WTC11 (cell line): ENCODE results near the gene FKBP11. TPM values are rescaled to one million over a fixed set of nuclear protein-coding genes. Genes with fewer than 3 reads are reported as not detected.
A peak's percentile ranks its signal among the peaks of the same experiment; 100 is the strongest.

ENCODE experiments used
- ATAC-seq: fragments of 200-7000 bp; cut with Tn5 transposase; 2 replicates; pipeline ENCODE4 v1.10.0; 2021; ENCODE audit warnings: mild to moderate bottlenecking, moderate library complexity
- CTCF ChIA-PET: fragments of 300-600 bp; sonication (Branson Sonifier 250); formaldehyde crosslinking; loops from one replicate; lab custom pipeline; 2021; ENCODE audit warnings: antibody characterized with exemption; lab: Charles Lee
- POLR2A ChIA-PET: fragments of 350-600 bp; sonication (Branson Sonifier 250); formaldehyde crosslinking; loops from one replicate; lab custom pipeline; 2021; ENCODE audit warnings: antibody characterized with exemption; lab: Charles Lee
- DNase-seq: peaks from one replicate; pipeline ENCODE4 v3.0.0; 2021; ENCODE audit warnings: low spot score
- H3K27ac Mint-ChIP-seq: 2 replicates; pipeline ENCODE4 v1.8.0; 2021; ENCODE audit warnings: mixed read lengths
- H3K27me3 Mint-ChIP-seq: 2 replicates; pipeline ENCODE4 v1.8.0; 2021; ENCODE audit warnings: low read depth, mild to moderate bottlenecking, moderate library complexity, mixed read lengths
- H3K36me3 Mint-ChIP-seq: 2 replicates; pipeline ENCODE4 v1.8.0; 2021; ENCODE audit warnings: mixed read lengths
- H3K4me1 Mint-ChIP-seq: 2 replicates; pipeline ENCODE4 v1.8.0; 2022; ENCODE audit warnings: mixed read lengths
- H3K4me3 Mint-ChIP-seq: 2 replicates; pipeline ENCODE4 v1.8.0; 2021; ENCODE audit warnings: mild to moderate bottlenecking, moderate library complexity, mixed read lengths
- H3K9me3 Mint-ChIP-seq: 2 replicates; pipeline ENCODE4 v1.8.0; 2021; ENCODE audit warnings: mixed read lengths
- CREM ChIP-seq: sonication (generic); formaldehyde crosslinking; IDR thresholded peaks from 2 replicates; pipeline ENCODE4 v1.8.1; 2022; ENCODE audit warnings: mild to moderate bottlenecking, missing genetic modification reagents, moderate library complexity
- ETV6 ChIP-seq: sonication (generic); formaldehyde crosslinking; IDR thresholded peaks from 2 replicates; pipeline ENCODE4 v1.8.1; 2022; ENCODE audit warnings: mild to moderate bottlenecking, missing genetic modification reagents
- IRF2 ChIP-seq: sonication (generic); formaldehyde crosslinking; IDR thresholded peaks from 2 replicates; pipeline ENCODE4 v1.8.0; 2022; ENCODE audit warnings: low read depth, missing genetic modification reagents, borderline replicate concordance
- MYBL2 ChIP-seq: sonication (generic); formaldehyde crosslinking; IDR thresholded peaks from 2 replicates; pipeline ENCODE4 v1.8.1; 2023; ENCODE audit warnings: mild to moderate bottlenecking, moderate library complexity, missing genetic modification reagents
- RELA ChIP-seq: sonication (generic); formaldehyde crosslinking; IDR thresholded peaks from 2 replicates; pipeline ENCODE4 v1.8.1; 2022; ENCODE audit warnings: missing genetic modification reagents, mild to moderate bottlenecking, borderline replicate concordance
- RORB ChIP-seq: fragments of 250-450 bp; sonication (Bioruptor Pico); IDR thresholded peaks from 2 replicates; pipeline ENCODE4 v1.9.0; 2021; ENCODE audit warnings: mild to moderate bottlenecking
- TEAD1 ChIP-seq: sonication (generic); formaldehyde crosslinking; IDR thresholded peaks from 2 replicates; pipeline ENCODE4 v1.8.0; 2022; ENCODE audit warnings: mild to moderate bottlenecking, missing genetic modification reagents
- ZBTB21 ChIP-seq: sonication (generic); formaldehyde crosslinking; IDR thresholded peaks from 2 replicates; pipeline ENCODE4 v1.8.1; 2023; ENCODE audit warnings: mild to moderate bottlenecking, missing genetic modification reagents, borderline replicate concordance
- ZNF219 ChIP-seq: sonication (generic); formaldehyde crosslinking; IDR thresholded peaks from 2 replicates; pipeline ENCODE4 v1.8.0; 2023; ENCODE audit warnings: missing genetic modification reagents, mild to moderate bottlenecking, borderline replicate concordance
- ZNF232 ChIP-seq: sonication (generic); formaldehyde crosslinking; IDR thresholded peaks from 2 replicates; pipeline ENCODE4 v1.8.0; 2022; ENCODE audit warnings: mild to moderate bottlenecking, missing genetic modification reagents
- total RNA-seq: library from RNA; stranded (reverse); gene quantifications from 3 replicates; pipeline ENCODE4 v1.2.3, GENCODE V29; 2021
- TF ChIP-seq, protein P1 (sequence below): sonication (generic); formaldehyde crosslinking; IDR thresholded peaks from 2 replicates; pipeline ENCODE4 v1.8.0; 2022; ENCODE audit warnings: mild to moderate bottlenecking, missing genetic modification reagents
- TF ChIP-seq, protein P2 (sequence below): sonication (generic); formaldehyde crosslinking; IDR thresholded peaks from 2 replicates; pipeline ENCODE4 v1.8.1; 2022; ENCODE audit warnings: mild to moderate bottlenecking, missing genetic modification reagents, moderate library complexity, borderline replicate concordance
- TF ChIP-seq, protein P3 (sequence below): fragments of 250-450 bp; sonication (Bioruptor Pico); IDR thresholded peaks from 2 replicates; pipeline ENCODE4 v1.9.0; 2021; ENCODE audit warnings: mild to moderate bottlenecking
- TF ChIP-seq, protein P4 (sequence below): fragments of 200-600 bp; IDR thresholded peaks from 2 replicates; pipeline ENCODE4 v1.8.0; 2022; ENCODE audit warnings: antibody characterized with exemption
- TF ChIP-seq, protein P5 (sequence below): sonication (generic); formaldehyde crosslinking; IDR thresholded peaks from 2 replicates; pipeline ENCODE4 v1.8.1; 2023; ENCODE audit warnings: mild to moderate bottlenecking, missing genetic modification reagents, moderate library complexity
- TF ChIP-seq, protein P6 (sequence below): sonication (generic); formaldehyde crosslinking; IDR thresholded peaks from 2 replicates; pipeline ENCODE4 v1.8.1; 2022; ENCODE audit warnings: missing genetic modification reagents, borderline replicate concordance
- TF ChIP-seq, protein P7 (sequence below): sonication (generic); formaldehyde crosslinking; IDR thresholded peaks from 2 replicates; pipeline ENCODE4 v1.8.0; 2022; ENCODE audit warnings: mild to moderate bottlenecking, missing genetic modification reagents
- TF ChIP-seq, protein P8 (sequence below): sonication (generic); formaldehyde crosslinking; IDR thresholded peaks from 2 replicates; pipeline ENCODE4 v1.8.0; 2022; ENCODE audit warnings: mild to moderate bottlenecking, missing genetic modification reagents
- TF ChIP-seq, protein P9 (sequence below): sonication (generic); formaldehyde crosslinking; IDR thresholded peaks from 2 replicates; pipeline ENCODE4 v1.8.1; 2023; ENCODE audit warnings: mild to moderate bottlenecking, missing genetic modification reagents

FKBP11 gene
- total RNA-seq, 1 experiment from 2014 or later, result 64.5 TPM

DNA sequence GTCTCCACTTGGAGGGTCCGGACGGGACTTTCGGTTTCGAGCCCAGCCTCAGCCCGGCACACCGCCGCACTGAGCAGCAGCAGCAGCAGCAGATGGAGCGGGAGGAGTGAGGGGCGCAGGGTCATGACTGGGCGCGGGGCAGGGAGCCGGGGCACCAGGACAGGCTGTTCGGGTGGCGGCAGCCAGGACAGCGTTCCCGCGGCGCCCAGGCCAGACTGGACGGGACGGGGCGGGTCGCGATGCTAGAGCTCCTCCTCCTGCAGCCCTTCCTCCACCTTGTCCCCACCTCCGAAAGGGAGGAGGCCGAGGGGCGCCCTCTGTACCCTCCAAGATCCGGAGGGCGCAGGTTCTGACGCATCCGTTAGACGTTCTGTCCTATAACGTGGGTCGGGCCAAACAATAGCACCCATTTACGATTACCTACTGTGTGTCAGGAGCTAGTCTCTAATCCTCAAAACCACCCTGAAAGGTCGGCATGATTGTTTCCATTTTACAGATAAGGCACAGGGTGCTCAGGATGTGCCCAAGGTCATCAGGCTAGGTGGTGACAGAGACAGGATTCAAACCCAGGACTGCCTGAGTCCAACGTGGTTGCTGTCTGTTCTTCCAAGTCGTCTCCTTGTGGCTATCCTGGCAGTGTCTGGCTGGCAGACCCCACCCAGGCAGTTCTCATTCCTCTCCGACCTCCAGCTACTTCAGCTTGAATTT lies at the start of gene FKBP11 (continued):
- TF ChIP-seq ZNF219 (CRISPR knock-in tag), result 0 out of 2 replicates have a peak, but pooled peaks have one; percentile 48
- peak; percentile 48; the same call in 1 of the 2 replicates for TF ChIP-seq ETV6 (CRISPR knock-in tag)
- TF ChIP-seq, protein P1, sequence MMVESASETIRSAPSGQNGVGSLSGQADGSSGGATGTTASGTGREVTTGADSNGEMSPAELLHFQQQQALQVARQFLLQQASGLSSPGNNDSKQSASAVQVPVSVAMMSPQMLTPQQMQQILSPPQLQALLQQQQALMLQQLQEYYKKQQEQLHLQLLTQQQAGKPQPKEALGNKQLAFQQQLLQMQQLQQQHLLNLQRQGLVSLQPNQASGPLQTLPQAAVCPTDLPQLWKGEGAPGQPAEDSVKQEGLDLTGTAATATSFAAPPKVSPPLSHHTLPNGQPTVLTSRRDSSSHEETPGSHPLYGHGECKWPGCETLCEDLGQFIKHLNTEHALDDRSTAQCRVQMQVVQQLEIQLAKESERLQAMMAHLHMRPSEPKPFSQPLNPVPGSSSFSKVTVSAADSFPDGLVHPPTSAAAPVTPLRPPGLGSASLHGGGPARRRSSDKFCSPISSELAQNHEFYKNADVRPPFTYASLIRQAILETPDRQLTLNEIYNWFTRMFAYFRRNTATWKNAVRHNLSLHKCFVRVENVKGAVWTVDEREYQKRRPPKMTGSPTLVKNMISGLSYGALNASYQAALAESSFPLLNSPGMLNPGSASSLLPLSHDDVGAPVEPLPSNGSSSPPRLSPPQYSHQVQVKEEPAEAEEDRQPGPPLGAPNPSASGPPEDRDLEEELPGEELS (CRISPR knock-in tag), result peak; percentile 31; the same call in 1 of the 2 replicates
- TF ChIP-seq, protein P2, sequence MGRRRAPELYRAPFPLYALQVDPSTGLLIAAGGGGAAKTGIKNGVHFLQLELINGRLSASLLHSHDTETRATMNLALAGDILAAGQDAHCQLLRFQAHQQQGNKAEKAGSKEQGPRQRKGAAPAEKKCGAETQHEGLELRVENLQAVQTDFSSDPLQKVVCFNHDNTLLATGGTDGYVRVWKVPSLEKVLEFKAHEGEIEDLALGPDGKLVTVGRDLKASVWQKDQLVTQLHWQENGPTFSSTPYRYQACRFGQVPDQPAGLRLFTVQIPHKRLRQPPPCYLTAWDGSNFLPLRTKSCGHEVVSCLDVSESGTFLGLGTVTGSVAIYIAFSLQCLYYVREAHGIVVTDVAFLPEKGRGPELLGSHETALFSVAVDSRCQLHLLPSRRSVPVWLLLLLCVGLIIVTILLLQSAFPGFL (CRISPR knock-in tag), result no peak
- TF ChIP-seq, all 79 proteins: peak for 14

DNA sequence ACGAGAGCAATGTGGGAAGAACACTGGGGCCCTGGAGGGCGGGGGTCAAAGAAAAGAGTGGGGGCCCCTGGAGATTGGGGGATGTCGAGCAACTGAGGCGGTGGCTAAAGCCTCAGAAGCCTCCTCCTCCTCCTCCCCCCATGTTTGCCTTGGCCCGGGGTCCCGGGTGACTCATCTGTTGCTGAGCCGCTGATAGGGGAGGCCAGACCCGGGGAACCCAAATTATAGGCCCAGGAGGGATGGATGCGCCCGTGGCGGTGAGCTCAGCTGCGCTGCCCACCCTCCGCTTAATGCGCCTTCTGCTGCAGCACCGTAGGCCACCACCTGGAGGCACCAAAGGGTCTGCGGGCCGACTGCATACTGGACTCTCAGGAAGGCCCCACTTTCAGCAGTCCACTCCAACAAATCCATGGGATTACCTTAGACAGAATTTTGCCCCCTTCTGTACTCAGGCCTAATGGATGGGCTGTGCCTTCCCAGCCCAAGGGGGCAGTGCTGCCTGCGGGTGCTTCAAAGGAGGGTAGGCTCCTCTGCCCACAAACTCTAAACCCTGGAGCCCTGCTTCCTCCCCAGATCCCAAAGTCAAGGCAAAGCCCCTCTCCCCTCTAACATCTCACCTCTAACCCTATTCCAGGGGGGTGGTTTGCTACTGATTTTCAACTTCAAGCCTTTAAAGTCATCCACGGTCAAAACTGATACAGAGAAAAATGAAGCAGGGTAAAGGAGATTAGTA lies 48.8 kb upstream of the FKBP11 start:
- CTCF ChIA-PET, result interaction anchor here (0.6 to 11.0 kb wide), 18 partner anchors 7 to 368 kb away, joined by 3 to 164 read pairs (median 5); partner anchors contain the start of genes ARF3, DDN, DDX23 and FKBP11
- Mint-ChIP-seq H3K27me3 (peaks cover 100% of the 10 kb centered on the region), H3K27ac (no peak overlapping the region), H3K9me3 (no peaks in the 10 kb centered on the region), H3K36me3 (no peaks in the 10 kb centered on the region), H3K4me3 (no peak overlapping the region), H3K4me1 (peaks cover 33% of the 10 kb centered on the region)
- DNase-seq (peak; percentile 82), ATAC-seq (peak; percentile 58)
- POLR2A ChIA-PET, result interaction anchor here (1.0 kb wide), 1 partner anchor 17 kb away, joined by 4 read pairs; the partner anchor contains the start of gene ARF3
- TF ChIP-seq ZNF232 (CRISPR knock-in tag) (no peak), IRF2 (no peak), RORB (CRISPR knock-in tag) (no peak)
- TF ChIP-seq, protein P3, sequence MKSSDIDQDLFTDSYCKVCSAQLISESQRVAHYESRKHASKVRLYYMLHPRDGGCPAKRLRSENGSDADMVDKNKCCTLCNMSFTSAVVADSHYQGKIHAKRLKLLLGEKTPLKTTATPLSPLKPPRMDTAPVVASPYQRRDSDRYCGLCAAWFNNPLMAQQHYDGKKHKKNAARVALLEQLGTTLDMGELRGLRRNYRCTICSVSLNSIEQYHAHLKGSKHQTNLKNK (CRISPR knock-in tag), result no peak
- TF ChIP-seq, protein P4, sequence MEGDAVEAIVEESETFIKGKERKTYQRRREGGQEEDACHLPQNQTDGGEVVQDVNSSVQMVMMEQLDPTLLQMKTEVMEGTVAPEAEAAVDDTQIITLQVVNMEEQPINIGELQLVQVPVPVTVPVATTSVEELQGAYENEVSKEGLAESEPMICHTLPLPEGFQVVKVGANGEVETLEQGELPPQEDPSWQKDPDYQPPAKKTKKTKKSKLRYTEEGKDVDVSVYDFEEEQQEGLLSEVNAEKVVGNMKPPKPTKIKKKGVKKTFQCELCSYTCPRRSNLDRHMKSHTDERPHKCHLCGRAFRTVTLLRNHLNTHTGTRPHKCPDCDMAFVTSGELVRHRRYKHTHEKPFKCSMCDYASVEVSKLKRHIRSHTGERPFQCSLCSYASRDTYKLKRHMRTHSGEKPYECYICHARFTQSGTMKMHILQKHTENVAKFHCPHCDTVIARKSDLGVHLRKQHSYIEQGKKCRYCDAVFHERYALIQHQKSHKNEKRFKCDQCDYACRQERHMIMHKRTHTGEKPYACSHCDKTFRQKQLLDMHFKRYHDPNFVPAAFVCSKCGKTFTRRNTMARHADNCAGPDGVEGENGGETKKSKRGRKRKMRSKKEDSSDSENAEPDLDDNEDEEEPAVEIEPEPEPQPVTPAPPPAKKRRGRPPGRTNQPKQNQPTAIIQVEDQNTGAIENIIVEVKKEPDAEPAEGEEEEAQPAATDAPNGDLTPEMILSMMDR, result peak; percentile 68
- TF ChIP-seq, protein P5, sequence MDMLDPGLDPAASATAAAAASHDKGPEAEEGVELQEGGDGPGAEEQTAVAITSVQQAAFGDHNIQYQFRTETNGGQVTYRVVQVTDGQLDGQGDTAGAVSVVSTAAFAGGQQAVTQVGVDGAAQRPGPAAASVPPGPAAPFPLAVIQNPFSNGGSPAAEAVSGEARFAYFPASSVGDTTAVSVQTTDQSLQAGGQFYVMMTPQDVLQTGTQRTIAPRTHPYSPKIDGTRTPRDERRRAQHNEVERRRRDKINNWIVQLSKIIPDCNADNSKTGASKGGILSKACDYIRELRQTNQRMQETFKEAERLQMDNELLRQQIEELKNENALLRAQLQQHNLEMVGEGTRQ (CRISPR knock-in tag), result no peak
- TF ChIP-seq, protein P6, sequence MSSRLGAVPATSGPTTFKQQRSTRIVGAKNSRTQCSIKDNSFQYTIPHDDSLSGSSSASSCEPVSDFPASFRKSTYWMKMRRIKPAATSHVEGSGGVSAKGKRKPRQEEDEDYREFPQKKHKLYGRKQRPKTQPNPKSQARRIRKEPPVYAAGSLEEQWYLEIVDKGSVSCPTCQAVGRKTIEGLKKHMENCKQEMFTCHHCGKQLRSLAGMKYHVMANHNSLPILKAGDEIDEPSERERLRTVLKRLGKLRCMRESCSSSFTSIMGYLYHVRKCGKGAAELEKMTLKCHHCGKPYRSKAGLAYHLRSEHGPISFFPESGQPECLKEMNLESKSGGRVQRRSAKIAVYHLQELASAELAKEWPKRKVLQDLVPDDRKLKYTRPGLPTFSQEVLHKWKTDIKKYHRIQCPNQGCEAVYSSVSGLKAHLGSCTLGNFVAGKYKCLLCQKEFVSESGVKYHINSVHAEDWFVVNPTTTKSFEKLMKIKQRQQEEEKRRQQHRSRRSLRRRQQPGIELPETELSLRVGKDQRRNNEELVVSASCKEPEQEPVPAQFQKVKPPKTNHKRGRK (CRISPR knock-in tag), result no peak

DNA sequence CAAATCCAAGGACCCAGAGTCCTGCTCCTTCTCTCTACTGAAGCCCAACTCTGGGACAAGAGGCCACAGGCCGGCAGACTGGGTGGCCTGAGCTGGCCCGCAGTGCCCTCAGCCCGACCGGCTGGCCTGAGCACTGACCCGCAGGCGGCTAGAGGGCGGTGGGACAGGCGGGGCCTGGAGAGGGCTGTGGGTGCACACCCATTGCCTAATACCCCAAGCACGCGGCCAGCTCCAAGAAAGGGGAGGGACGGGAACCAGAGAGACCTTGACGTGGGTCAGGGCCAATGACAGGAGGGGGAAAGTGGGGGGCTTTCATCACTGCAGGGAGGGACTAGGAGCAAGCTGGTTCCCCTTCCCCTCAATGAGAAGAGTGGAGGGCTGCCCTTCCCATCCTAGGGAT lies 48.2 kb upstream of the FKBP11 start:
- no peaks in the 10 kb centered on the region for H3K36me3 Mint-ChIP-seq
- H3K27ac Mint-ChIP-seq, result no peak overlapping the region
- peaks cover 100% of the 10 kb centered on the region for H3K27me3 Mint-ChIP-seq
- no peak for DNase-seq
- no peak for ATAC-seq
- no peak overlapping the region for H3K4me3 Mint-ChIP-seq
- H3K4me1 Mint-ChIP-seq, result peaks cover 33% of the 10 kb centered on the region
- POLR2A ChIA-PET, result interaction anchor here (1.0 kb wide), 1 partner anchor 16 kb away, joined by 4 read pairs; the partner anchor contains the start of gene ARF3
- no peaks in the 10 kb centered on the region for H3K9me3 Mint-ChIP-seq
- CTCF ChIA-PET, result interaction anchor here (0.6 to 11.0 kb wide), 15 partner anchors 8 to 369 kb away, joined by 3 to 164 read pairs (median 5); partner anchors contain the start of genes ARF3, DDN, DDX23 and FKBP11
- TF ChIP-seq ZBTB21 (CRISPR knock-in tag), result no peak
- TF ChIP-seq RELA, result no peak
- TF ChIP-seq, protein P7, sequence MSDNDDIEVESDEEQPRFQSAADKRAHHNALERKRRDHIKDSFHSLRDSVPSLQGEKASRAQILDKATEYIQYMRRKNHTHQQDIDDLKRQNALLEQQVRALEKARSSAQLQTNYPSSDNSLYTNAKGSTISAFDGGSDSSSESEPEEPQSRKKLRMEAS (CRISPR knock-in tag), result no peak
- TF ChIP-seq, protein P8, sequence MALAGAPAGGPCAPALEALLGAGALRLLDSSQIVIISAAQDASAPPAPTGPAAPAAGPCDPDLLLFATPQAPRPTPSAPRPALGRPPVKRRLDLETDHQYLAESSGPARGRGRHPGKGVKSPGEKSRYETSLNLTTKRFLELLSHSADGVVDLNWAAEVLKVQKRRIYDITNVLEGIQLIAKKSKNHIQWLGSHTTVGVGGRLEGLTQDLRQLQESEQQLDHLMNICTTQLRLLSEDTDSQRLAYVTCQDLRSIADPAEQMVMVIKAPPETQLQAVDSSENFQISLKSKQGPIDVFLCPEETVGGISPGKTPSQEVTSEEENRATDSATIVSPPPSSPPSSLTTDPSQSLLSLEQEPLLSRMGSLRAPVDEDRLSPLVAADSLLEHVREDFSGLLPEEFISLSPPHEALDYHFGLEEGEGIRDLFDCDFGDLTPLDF (CRISPR knock-in tag), result no peak
- TF ChIP-seq CREM (CRISPR knock-in tag), result no peak
- no peak for TF ChIP-seq TEAD1 (CRISPR knock-in tag)
- TF ChIP-seq, protein P9, sequence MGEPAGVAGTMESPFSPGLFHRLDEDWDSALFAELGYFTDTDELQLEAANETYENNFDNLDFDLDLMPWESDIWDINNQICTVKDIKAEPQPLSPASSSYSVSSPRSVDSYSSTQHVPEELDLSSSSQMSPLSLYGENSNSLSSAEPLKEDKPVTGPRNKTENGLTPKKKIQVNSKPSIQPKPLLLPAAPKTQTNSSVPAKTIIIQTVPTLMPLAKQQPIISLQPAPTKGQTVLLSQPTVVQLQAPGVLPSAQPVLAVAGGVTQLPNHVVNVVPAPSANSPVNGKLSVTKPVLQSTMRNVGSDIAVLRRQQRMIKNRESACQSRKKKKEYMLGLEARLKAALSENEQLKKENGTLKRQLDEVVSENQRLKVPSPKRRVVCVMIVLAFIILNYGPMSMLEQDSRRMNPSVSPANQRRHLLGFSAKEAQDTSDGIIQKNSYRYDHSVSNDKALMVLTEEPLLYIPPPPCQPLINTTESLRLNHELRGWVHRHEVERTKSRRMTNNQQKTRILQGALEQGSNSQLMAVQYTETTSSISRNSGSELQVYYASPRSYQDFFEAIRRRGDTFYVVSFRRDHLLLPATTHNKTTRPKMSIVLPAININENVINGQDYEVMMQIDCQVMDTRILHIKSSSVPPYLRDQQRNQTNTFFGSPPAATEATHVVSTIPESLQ, result no peak
- no peak for TF ChIP-seq MYBL2 (CRISPR knock-in tag)
